Right renal cortex interstitium (tissue), 3 donors: ENCODE measurements around the gene SHCBP1. TPM values are rescaled to one million over a fixed set of nuclear protein-coding genes. Genes with fewer than 3 reads are reported as not detected.
"Not testable (repeated sequence)": the region's sequence is repeated elsewhere in the genome, so short reads cannot be mapped to it uniquely, and the experiment has no call there.

Source experiments
- DNase-seq, 3 donors: peaks; one replicate each; pipeline ENCODE4 v3.0.0-alpha.2; 2013; ENCODE audit warnings: low read depth in 3 of 3, low spot score in 2 of 3
- polyA plus RNA-seq, 3 donors: library from polyadenylated mRNA; unstranded; fragments of 120-200 nt; gene quantifications; one replicate each; pipeline ENCODE4 v1.2.1, GENCODE V29; 2013; ENCODE audit not compliant: insufficient read length in 3 of 3

Gene SHCBP1
- polyA plus RNA-seq = 10 to 100 TPM in 1 of 3 donors, 1 to 10 TPM in 2; 8.3 to 13.4 (median 9.3) TPM

DNA sequence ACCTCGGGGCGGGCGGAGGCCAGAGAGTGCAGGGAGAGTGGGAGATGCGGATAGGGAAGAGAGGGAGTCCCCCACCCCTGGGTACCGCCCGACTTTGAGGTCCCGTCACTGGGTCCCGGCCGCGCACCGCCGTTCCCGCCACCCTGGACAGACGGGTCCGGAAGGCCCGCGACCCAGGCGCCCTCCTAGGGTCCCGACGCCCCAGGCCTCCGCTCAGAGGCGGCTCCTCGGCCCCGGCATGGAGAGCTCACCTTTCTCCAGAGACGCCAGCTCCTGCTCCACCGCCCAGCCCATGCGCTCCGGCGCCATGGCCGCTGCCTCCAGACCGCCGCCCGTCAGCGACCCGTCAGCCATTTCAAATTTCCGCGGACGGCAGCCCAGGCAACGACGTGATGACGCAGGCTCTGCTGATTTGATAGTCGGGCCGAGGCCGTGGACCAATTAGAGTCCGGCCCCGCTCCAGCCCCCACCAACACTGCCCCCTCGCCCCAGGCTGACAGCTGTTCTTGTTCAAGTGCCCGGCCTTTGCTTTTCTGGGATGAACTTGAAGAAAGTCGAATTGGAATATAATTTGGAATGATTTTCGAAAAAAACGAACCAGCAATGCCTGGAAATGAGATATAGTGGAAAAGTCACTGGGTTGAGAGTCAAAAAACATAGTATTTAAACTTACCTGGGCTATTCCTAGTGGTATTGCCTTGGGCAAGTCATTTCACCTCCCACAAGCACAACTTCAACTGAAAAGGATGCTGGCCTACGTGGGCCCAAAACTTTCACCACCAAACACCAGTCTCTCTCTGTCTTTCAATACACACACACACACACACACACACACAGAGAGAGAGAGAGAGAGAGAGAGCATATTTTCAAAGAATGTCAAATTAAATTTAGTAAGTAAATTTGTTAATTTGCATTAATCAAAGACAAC lies at the start of gene SHCBP1:
Gene SHCBP1 (minus strand): TSS at position 374 of the 928 bp plus-strand sequence. CDS start 20 bp downstream, at position 354.
- DNase-seq = peak; percentile 40 to 77 (median 59)

- DNase-seq = no peak
Measured at GRCh38 chr16:46662123-46662522, 40.9 kb upstream of the SHCBP1 start.

GRCh38 chr16:46658925-46659324 lies 37.7 kb upstream of the SHCBP1 start:
- no peak for DNase-seq

DNA sequence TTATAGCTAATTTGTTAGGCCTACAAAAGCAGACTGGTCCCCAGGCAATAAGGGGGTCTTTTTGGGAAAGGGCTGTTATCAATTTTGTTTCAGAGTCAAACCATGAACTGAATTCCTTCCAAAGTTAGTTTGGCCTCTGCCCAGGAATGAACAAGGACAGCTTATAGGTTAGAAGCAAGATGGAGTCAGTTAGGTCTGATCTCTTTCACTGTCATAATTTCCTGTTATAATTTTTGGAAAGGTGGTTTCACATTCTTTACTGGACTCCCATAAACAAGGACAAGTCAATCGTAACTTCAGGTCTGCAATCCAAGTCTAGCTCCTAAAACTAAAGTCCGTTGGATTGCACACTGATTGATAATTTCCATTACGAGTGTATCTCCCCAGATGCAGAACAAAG lies 30.1 kb upstream of the SHCBP1 start:
- no peak for DNase-seq

GRCh38 chr16:46650254-46650623 lies 29.1 kb upstream of the SHCBP1 start:
- DNase-seq = no peak

DNA sequence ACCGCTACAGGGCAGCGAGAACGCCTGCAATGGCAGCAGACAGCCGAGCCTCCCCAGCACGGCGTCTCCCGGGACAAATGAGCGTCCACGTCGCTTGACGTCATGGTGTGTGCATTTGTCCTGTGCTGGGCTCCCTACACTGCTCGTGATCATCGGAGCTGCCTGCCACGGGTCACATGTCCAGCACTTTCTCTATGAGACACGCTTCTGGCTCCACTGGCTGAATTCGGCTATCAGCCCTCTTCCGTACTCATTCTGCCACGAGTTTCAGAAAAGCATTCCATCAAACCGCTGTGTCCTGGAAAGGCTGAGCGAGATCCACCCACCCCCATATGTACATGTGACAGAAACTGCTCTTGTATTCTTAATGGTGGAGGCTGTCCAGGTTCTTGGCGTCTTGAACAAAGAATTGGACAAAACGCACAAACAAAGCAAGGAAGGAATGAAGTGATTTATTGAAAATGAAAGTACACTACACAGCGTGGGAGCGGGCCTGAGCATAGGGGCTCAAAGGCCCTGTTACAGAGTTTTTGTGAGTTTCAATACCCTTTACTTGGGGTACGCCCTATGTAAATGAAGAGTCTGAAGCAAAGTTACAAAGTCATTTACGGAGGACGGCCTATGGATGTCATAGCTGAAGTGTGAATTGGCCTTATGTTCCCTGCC lies 28.5 kb upstream of the SHCBP1 start:
- DNase-seq = no peak

DNA sequence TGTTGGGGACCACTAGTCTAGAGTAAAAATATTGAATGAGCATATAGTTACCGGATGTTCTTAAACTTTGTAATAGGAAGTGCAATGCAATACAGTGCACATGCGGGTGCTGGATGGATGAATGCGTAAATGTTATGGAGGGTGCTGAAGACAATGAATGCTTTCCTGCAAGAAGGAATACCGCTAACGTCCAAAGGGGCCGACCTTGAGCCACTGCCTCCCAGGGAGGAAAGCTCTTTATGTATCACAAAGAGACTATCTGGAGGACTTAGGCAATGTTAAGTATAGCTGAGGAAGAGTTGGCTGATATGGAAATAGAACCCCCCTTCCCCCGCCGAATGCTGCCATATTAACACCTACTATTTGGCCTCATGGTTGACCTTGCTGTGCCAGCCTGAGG lies 27.5 kb upstream of the SHCBP1 start:
- DNase-seq = no peak

DNA sequence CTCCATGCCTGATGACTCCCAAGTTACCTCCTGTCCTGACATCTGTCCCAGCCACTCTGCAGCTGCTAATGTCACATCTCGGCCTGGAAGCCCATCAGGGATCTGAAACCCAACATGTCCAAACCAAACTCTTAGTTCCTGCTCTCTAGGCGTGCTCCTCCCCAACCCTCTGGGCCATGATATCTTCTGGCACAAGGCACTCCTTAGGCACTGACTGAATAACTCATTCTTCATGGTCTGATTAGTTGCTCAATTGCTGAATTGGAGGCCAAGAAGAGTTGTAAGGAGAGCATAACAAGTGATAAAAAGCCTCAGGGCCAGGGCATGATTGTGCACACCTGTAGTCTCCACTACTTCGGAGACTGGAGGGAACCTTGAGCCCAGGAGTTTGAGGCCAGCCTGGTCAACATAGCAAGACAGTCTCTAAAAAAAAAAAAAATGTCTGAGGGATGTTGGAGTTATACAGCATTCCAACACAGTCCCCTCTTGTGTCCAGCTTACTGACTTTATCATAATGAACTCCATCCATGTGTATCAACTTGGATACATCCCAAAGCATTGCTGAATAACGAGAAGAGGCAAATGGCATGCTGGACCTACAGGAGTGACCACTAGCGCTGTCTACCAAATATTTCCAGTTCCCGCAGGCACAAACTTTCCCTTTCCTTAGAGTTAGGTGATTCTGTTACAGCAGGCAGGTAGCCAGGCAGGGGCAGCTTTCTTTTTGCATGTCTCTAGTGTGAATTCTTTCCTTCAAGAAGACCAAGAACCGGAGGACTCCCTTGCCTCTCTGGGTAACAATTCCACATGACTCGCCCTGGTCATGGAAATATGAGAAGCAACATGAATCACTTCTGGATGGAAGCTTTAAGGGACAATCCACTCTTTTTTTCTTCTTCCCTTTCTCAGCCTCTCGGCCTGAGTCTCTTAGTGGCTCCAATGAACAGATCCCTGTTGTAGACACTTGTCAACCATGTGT lies 18.1 kb upstream of the SHCBP1 start:
- DNase-seq = no peak

DNA sequence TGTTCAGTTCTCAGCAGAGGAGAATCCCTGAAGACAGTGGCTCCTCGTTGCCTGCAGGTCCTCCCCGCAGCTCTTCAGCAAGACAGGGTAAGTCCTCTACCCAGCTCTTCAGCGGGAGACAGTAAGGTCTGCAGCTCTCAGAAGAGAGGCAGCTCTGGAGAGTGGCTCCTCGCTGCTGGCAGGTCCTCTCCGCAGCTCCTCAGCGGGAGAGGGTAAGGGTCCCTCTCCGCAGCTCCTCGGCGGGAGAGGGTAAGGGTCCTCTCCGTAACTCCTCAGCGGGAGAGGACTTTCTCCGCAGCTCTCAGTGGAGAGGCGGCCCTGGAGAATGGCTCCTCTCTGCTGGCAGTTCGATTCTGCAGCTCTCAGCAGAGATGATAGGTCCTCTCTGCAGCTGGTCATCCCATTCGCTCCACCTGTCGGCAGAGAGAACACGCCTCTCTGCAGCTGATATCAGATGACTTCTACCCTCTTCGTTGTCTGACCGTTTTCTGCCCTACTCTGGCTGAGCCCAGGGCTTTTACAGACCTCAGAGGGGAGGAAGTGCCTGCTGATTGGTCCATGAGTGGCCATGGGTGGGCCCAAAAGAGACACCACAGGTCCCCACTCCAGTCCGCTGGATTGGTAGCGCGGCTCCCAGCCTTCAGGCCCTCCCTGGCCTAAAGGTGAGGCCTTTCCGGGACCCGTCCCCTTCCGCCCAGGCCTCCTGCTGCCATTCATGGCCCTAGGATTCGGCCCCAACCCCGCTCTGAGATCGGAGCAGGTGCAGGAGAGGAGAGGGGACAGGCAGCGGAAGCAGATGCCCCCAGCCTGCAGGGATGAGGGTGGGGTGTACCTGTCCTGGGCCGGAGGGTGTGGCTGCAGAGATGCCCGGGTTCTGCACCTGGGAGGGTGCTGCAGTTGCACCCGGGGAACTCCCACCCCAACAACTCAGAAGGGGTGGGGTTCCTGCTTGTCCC lies 11.9 kb upstream of the SHCBP1 start:
- DNase-seq = no peak

GRCh38 chr16:46629331-46630219 lies 8.4 kb upstream of the SHCBP1 start:
- no peak for DNase-seq

GRCh38 chr16:46627746-46628145 lies 6.6 kb upstream of the SHCBP1 start:
- DNase-seq = no peak

DNA sequence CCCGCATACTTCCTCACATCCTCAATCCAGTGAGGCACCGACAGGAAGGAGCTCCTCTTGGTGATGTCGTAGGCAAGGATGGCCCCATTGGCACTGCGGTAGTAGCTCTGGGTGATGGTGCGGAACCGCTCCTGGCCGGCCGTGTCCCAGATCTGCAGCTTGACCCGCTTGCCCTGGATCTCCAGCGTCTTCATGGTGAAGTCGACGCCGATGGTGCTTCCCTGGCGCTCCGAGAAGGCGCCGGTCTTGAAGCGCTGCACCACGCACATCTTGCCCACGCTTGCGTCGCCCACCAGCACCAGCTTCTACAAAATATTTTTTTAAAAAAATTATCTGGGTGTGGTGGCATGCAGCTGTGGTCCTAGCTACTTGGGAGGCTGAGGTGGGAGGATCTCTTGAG lies 5.5 kb upstream of the SHCBP1 start:
- not testable (repeated sequence) for DNase-seq

- DNase-seq = not testable (repeated sequence)
Measured at GRCh38 chr16:46624862-46625261, 3.7 kb upstream of the SHCBP1 start.

DNA sequence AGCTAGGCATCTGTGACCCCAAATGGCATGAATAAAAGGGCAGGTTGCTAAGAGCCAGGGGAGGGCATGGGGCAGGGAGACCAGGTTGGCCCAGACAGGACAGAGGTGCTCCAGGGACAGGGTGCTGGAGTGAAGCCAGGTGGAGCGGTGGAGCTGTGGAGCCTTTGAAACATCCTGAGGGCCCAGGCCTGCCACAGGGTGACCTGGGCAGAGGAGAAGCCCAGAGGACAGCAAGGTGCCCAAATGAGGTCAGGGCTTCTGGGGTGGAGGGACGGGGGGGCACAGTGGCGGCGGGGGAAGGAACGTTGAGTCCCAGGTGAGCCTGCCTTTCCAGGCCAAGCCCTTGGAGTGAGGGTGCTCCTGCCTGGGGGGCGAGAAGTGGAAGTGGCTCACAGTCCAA lies 2.5 kb upstream of the SHCBP1 start:
- DNase-seq = not testable (repeated sequence)

DNA sequence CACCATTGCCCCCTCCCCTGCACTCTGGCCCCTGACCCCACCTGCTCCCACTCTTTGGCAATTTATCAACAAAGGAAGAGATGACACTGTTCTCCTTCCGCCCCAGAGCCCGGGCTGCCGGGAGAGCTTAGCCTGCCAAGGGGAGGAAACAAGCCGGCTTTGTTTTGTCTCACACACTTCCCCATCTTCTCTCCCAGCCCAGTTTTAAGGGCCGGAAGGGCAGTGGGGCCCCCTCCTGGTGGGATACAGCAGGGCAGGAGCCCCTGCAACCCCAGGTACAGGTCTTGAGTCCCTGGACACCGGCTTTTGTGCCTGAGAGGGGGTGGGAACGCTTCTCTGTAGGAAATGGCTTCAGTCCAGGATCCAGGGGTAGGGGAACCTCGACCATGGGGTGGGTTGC lies 2.1 kb upstream of the SHCBP1 start:
- not testable (repeated sequence) for DNase-seq

DNA sequence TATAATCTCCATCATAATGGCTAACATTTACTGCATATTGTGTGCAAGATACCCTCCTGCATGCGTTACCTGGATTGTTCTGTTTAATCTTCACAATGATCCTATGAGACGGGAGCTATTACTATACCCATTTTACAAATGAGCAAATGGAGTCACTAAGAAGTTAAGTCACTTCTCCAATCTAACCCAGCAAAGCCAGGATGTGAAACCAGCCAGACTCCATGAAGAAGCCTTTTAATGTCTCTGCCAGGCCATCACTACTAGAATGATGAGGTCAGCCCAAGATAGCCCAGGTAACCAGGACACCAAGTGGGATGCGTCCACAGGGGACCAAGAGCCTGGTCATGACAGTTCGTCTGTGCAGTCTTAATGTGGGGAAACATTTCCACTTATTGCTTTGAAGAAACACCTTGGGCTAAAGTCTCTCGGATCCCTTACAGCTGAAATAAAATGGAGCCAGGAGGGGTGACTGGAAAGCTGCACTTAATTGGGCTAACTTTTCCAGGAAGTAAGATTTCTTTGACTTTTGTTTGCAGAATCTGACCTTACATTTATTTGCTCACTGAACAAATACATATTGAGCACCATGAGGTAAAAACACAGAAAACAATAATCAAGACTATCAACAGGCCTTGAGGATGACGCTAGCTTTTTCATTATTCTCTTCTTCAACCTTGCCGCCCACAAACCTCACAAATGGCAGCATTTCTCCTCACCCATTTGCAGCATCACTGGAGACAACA lies 926 bp upstream of the SHCBP1 start:
- DNase-seq = no peak

DNA sequence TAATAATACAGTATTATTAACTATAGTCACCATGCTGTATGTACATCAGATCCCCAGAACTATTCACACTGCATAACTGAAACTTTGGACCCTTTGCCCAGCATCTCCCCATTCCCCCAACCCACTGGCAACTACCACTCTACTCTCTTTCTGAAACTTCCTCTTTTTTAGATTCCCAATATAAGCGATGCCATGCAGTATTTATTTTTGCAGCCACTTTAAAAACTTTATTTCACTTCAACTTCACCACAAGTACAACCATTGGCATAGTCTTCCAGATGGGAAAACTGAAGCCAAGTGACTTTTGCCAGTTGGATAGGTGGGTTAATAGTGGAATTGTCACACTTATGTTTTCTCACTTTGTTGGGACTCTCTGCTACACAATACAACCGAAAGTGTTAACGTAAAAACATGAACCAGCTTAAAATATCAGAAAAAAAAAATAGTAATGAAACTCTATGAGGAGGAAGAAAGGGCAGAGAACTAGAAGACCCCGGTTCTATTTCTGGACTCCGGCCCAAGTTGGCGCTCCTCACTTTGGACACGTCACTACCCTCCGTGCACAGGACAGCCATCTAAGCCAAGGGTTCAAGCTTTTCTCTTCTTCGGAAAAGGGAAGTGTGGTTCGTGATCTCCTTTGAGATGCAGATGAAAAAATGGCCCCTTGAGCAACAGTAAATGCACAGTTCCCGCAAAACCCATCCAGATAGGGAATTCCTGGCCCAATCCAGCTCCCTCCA lies 743 bp downstream of the SHCBP1 start:
- DNase-seq = no peak
